HEK293 (cell line): Measurements from ENCODE around the gene PRUNE1.

Experiments
- EGR2 ChIP-seq: fragments of 450-650 bp; formaldehyde crosslinking; IDR thresholded peaks from 2 replicates; pipeline ENCODE4 v1.5.1; 2016; ENCODE audit warnings: low read depth, missing biosample characterization, missing genetic modification characterization
- GLIS1 ChIP-seq: fragments of 450-650 bp; formaldehyde crosslinking; IDR thresholded peaks from 2 replicates; pipeline ENCODE4 v1.5.1; 2016; ENCODE audit warnings: missing biosample characterization, missing genetic modification characterization
- GLIS2 ChIP-seq: fragments of 450-650 bp; formaldehyde crosslinking; IDR thresholded peaks from 2 replicates; pipeline ENCODE4 v1.5.1; 2016; ENCODE audit warnings: missing biosample characterization, missing genetic modification characterization
- HOXA7 ChIP-seq: sonication (generic); formaldehyde crosslinking; IDR thresholded peaks from 2 replicates; pipeline ENCODE4 v1.8.1; 2022; ENCODE audit warnings: missing genetic modification reagents, borderline replicate concordance
- SETDB1 ChIP-seq: IDR thresholded peaks from one replicate; pipeline ENCODE4 v1.6.1; 2017; ENCODE audit warnings: mild to moderate bottlenecking, low read length, moderate library complexity, mixed read lengths; ENCODE audit not compliant: insufficient read length
- SP3 ChIP-seq: fragments of 450-650 bp; formaldehyde crosslinking; IDR thresholded peaks from 2 replicates; pipeline ENCODE4 v1.5.1; 2016; ENCODE audit warnings: missing biosample characterization, missing genetic modification characterization
- ZBTB1 ChIP-seq: fragments of 450-650 bp; formaldehyde crosslinking; IDR thresholded peaks from 2 replicates; pipeline ENCODE4 v1.5.1; 2016; ENCODE audit warnings: missing biosample characterization, missing genetic modification characterization
- ZBTB21 ChIP-seq: fragments of 450-650 bp; formaldehyde crosslinking; IDR thresholded peaks from 2 replicates; pipeline ENCODE4 v1.5.1; 2017; ENCODE audit warnings: missing biosample characterization, missing genetic modification characterization
- ZBTB8A ChIP-seq: fragments of 450-650 bp; formaldehyde crosslinking; IDR thresholded peaks from 2 replicates; pipeline ENCODE4 v1.5.1; 2016; ENCODE audit warnings: missing biosample characterization, missing genetic modification characterization
- ZFP3 ChIP-seq: fragments of 450-650 bp; formaldehyde crosslinking; IDR thresholded peaks from 2 replicates; pipeline ENCODE4 v1.5.1; 2016; ENCODE audit warnings: low read depth, missing biosample characterization, missing genetic modification characterization
- ZNF10 ChIP-seq: fragments of 450-650 bp; formaldehyde crosslinking; IDR thresholded peaks from 2 replicates; pipeline ENCODE4 v1.5.1; 2017; ENCODE audit warnings: missing biosample characterization, missing genetic modification characterization
- ZNF121 ChIP-seq: fragments of 450-650 bp; formaldehyde crosslinking; IDR thresholded peaks from 2 replicates; pipeline ENCODE4 v1.5.1; 2016; ENCODE audit warnings: missing biosample characterization, missing genetic modification characterization
- ZNF19 ChIP-seq: fragments of 450-650 bp; formaldehyde crosslinking; IDR thresholded peaks from 2 replicates; pipeline ENCODE4; 2016; ENCODE audit warnings: missing biosample characterization, missing genetic modification characterization, low read depth
- ZNF221 ChIP-seq: fragments of 450-650 bp; formaldehyde crosslinking; IDR thresholded peaks from 2 replicates; pipeline ENCODE4 v1.5.1; 2017; ENCODE audit warnings: missing biosample characterization, missing genetic modification characterization, borderline replicate concordance
- ZNF23 ChIP-seq: fragments of 450-650 bp; formaldehyde crosslinking; IDR thresholded peaks from 2 replicates; pipeline ENCODE4 v1.5.1; 2016; ENCODE audit warnings: missing biosample characterization, missing genetic modification characterization, borderline replicate concordance
- ZNF292 ChIP-seq: fragments of 450-650 bp; formaldehyde crosslinking; IDR thresholded peaks from 2 replicates; pipeline ENCODE4 v1.5.1; 2016; ENCODE audit warnings: low read depth, missing biosample characterization, missing genetic modification characterization, borderline replicate concordance
- ZNF302 ChIP-seq: fragments of 450-650 bp; formaldehyde crosslinking; IDR thresholded peaks from 2 replicates; pipeline ENCODE4 v1.5.1; 2016; ENCODE audit warnings: missing biosample characterization, missing genetic modification characterization, low read depth
- ZNF354C ChIP-seq: fragments of 450-650 bp; formaldehyde crosslinking; IDR thresholded peaks from 2 replicates; pipeline ENCODE4 v1.5.1; 2016; ENCODE audit warnings: missing biosample characterization, missing genetic modification characterization, low read depth, borderline replicate concordance
- ZNF366 ChIP-seq: fragments of 450-650 bp; formaldehyde crosslinking; conservative IDR thresholded peaks from 2 replicates; pipeline ENCODE4 v1.5.1; 2016; ENCODE audit warnings: missing biosample characterization, missing genetic modification characterization
- ZNF473 ChIP-seq: fragments of 450-650 bp; formaldehyde crosslinking; IDR thresholded peaks from 2 replicates; pipeline ENCODE4 v1.5.1; 2017; ENCODE audit warnings: missing biosample characterization, missing genetic modification characterization
- ZNF529 ChIP-seq: fragments of 450-650 bp; formaldehyde crosslinking; IDR thresholded peaks from 2 replicates; pipeline ENCODE4 v1.5.1; 2017; ENCODE audit warnings: missing genetic modification characterization, missing biosample characterization; ENCODE audit not compliant: insufficient replicate concordance
- ZNF777 ChIP-seq: fragments of 450-650 bp; formaldehyde crosslinking; IDR thresholded peaks from 2 replicates; pipeline ENCODE4 v1.5.1; 2017; ENCODE audit warnings: missing biosample characterization, missing genetic modification characterization, borderline replicate concordance
- ZNF791 ChIP-seq: fragments of 450-650 bp; formaldehyde crosslinking; IDR thresholded peaks from 2 replicates; pipeline ENCODE4 v1.5.1; 2016; ENCODE audit warnings: missing biosample characterization, missing genetic modification characterization
- ZNF792 ChIP-seq: fragments of 450-650 bp; formaldehyde crosslinking; IDR thresholded peaks from 2 replicates; pipeline ENCODE4 v1.5.1; 2016; ENCODE audit warnings: missing biosample characterization, missing genetic modification characterization
- TF ChIP-seq, protein P1 (sequence below): fragments of 450-650 bp; formaldehyde crosslinking; IDR thresholded peaks from 2 replicates; pipeline ENCODE4 v1.5.0; 2017; ENCODE audit warnings: missing biosample characterization, missing genetic modification characterization, borderline replicate concordance
- TF ChIP-seq, protein P2 (sequence below): fragments of 450-650 bp; formaldehyde crosslinking; IDR thresholded peaks from 2 replicates; pipeline ENCODE4 v1.5.1; 2016; ENCODE audit warnings: missing biosample characterization, missing genetic modification characterization
- TF ChIP-seq, protein P3 (sequence below): fragments of 450-650 bp; formaldehyde crosslinking; IDR thresholded peaks from 2 replicates; pipeline ENCODE4 v1.5.1; 2016; ENCODE audit warnings: missing biosample characterization, missing genetic modification characterization
- TF ChIP-seq, protein P4 (sequence below): fragments of 450-650 bp; formaldehyde crosslinking; IDR thresholded peaks from 2 replicates; pipeline ENCODE4 v1.5.1; 2017; ENCODE audit warnings: missing biosample characterization, missing genetic modification characterization
- TF ChIP-seq, protein P5 (sequence below): fragments of 450-650 bp; formaldehyde crosslinking; IDR thresholded peaks from 2 replicates; pipeline ENCODE4 v1.5.1; 2016; ENCODE audit warnings: missing biosample characterization, missing genetic modification characterization, borderline replicate concordance

Gene PRUNE1

DNA sequence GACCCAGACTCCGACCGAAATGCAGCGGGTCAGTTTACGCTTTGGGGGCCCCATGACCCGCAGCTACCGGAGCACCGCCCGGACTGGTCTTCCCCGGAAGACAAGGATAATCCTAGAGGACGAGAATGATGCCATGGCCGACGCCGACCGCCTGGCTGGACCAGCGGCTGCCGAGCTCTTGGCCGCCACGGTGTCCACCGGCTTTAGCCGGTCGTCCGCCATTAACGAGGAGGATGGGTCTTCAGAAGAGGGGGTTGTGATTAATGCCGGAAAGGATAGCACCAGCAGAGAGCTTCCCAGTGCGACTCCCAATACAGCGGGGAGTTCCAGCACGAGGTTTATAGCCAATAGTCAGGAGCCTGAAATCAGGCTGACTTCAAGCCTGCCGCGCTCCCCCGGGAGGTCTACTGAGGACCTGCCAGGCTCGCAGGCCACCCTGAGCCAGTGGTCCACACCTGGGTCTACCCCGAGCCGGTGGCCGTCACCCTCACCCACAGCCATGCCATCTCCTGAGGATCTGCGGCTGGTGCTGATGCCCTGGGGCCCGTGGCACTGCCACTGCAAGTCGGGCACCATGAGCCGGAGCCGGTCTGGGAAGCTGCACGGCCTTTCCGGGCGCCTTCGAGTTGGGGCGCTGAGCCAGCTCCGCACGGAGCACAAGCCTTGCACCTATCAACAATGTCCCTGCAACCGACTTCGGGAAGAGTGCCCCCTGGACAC lies 39.8 kb downstream of the PRUNE1 start (continued):
- TF ChIP-seq SP3 (tag by site-specific recombination) (no peak; the same call in 1 of the 2 replicates), ZNF292 (no peak), ZBTB8A (peak; percentile 84), ZNF791 (tag by site-specific recombination) (no peak), EGR2 (no peak), ZNF121 (tag by site-specific recombination) (no peak), ZNF473 (no peak), ZNF23 (no peak), ZBTB1 (no peak), ZNF19 (tag by site-specific recombination) (no peak), HOXA7 (CRISPR knock-in tag) (no peak), ZNF777 (tag by site-specific recombination) (no peak), ZNF529 (tag by site-specific recombination) (no peak), ZNF792 (tag by site-specific recombination) (no peak), GLIS2 (tag by site-specific recombination) (peak; percentile 27), ZFP3 (tag by site-specific recombination) (no peak), GLIS1 (tag by site-specific recombination) (peak; percentile 41), ZNF366 (0 out of 2 replicates have a peak, but pooled peaks have one; percentile 30), ZNF354C (tag by site-specific recombination) (no peak), ZBTB21 (no peak), SETDB1 (no peak), ZNF10 (tag by site-specific recombination) (no peak), ZNF221 (tag by site-specific recombination) (no peak), ZNF302 (tag by site-specific recombination) (no peak)
- TF ChIP-seq, protein P1, sequence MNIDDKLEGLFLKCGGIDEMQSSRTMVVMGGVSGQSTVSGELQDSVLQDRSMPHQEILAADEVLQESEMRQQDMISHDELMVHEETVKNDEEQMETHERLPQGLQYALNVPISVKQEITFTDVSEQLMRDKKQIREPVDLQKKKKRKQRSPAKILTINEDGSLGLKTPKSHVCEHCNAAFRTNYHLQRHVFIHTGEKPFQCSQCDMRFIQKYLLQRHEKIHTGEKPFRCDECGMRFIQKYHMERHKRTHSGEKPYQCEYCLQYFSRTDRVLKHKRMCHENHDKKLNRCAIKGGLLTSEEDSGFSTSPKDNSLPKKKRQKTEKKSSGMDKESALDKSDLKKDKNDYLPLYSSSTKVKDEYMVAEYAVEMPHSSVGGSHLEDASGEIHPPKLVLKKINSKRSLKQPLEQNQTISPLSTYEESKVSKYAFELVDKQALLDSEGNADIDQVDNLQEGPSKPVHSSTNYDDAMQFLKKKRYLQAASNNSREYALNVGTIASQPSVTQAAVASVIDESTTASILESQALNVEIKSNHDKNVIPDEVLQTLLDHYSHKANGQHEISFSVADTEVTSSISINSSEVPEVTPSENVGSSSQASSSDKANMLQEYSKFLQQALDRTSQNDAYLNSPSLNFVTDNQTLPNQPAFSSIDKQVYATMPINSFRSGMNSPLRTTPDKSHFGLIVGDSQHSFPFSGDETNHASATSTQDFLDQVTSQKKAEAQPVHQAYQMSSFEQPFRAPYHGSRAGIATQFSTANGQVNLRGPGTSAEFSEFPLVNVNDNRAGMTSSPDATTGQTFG (tag by site-specific recombination) = no peak
- TF ChIP-seq, protein P2, sequence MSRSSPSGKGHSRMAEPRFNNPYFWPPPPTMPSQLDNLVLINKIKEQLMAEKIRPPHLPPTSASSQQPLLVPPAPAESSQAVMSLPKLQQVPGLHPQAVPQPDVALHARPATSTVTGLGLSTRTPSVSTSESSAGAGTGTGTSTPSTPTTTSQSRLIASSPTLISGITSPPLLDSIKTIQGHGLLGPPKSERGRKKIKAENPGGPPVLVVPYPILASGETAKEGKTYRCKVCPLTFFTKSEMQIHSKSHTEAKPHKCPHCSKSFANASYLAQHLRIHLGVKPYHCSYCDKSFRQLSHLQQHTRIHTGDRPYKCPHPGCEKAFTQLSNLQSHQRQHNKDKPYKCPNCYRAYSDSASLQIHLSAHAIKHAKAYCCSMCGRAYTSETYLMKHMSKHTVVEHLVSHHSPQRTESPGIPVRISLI (tag by site-specific recombination) = no peak
- TF ChIP-seq, protein P3, sequence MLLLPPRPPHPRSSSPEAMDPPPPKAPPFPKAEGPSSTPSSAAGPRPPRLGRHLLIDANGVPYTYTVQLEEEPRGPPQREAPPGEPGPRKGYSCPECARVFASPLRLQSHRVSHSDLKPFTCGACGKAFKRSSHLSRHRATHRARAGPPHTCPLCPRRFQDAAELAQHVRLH (tag by site-specific recombination) = no peak
- TF ChIP-seq, protein P4, sequence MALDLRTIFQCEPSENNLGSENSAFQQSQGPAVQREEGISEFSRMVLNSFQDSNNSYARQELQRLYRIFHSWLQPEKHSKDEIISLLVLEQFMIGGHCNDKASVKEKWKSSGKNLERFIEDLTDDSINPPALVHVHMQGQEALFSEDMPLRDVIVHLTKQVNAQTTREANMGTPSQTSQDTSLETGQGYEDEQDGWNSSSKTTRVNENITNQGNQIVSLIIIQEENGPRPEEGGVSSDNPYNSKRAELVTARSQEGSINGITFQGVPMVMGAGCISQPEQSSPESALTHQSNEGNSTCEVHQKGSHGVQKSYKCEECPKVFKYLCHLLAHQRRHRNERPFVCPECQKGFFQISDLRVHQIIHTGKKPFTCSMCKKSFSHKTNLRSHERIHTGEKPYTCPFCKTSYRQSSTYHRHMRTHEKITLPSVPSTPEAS = no peak
- TF ChIP-seq, protein P5, sequence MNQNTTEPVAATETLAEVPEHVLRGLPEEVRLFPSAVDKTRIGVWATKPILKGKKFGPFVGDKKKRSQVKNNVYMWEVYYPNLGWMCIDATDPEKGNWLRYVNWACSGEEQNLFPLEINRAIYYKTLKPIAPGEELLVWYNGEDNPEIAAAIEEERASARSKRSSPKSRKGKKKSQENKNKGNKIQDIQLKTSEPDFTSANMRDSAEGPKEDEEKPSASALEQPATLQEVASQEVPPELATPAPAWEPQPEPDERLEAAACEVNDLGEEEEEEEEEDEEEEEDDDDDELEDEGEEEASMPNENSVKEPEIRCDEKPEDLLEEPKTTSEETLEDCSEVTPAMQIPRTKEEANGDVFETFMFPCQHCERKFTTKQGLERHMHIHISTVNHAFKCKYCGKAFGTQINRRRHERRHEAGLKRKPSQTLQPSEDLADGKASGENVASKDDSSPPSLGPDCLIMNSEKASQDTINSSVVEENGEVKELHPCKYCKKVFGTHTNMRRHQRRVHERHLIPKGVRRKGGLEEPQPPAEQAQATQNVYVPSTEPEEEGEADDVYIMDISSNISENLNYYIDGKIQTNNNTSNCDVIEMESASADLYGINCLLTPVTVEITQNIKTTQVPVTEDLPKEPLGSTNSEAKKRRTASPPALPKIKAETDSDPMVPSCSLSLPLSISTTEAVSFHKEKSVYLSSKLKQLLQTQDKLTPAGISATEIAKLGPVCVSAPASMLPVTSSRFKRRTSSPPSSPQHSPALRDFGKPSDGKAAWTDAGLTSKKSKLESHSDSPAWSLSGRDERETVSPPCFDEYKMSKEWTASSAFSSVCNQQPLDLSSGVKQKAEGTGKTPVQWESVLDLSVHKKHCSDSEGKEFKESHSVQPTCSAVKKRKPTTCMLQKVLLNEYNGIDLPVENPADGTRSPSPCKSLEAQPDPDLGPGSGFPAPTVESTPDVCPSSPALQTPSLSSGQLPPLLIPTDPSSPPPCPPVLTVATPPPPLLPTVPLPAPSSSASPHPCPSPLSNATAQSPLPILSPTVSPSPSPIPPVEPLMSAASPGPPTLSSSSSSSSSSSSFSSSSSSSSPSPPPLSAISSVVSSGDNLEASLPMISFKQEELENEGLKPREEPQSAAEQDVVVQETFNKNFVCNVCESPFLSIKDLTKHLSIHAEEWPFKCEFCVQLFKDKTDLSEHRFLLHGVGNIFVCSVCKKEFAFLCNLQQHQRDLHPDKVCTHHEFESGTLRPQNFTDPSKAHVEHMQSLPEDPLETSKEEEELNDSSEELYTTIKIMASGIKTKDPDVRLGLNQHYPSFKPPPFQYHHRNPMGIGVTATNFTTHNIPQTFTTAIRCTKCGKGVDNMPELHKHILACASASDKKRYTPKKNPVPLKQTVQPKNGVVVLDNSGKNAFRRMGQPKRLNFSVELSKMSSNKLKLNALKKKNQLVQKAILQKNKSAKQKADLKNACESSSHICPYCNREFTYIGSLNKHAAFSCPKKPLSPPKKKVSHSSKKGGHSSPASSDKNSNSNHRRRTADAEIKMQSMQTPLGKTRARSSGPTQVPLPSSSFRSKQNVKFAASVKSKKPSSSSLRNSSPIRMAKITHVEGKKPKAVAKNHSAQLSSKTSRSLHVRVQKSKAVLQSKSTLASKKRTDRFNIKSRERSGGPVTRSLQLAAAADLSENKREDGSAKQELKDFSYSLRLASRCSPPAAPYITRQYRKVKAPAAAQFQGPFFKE (tag by site-specific recombination) = no peak
